AG09309 (cell line): ENCODE results near the gene NRAP.

Source experiments
- DNase-seq: peaks from one replicate; pipeline ENCODE4 v3.0.0-alpha.2; 2010; ENCODE audit warnings: low read depth
- H3K4me3 ChIP-seq: 2 replicates; pipeline ENCODE4 v1.5.1; 2011; ENCODE audit warnings: mild to moderate bottlenecking, low read depth, low read length, moderate library complexity; ENCODE audit not compliant: control insufficient read depth
- TF ChIP-seq, protein P1 (sequence below): IDR thresholded peaks from 2 replicates; pipeline ENCODE4 v1.5.1; 2011; ENCODE audit warnings: mild to moderate bottlenecking, low read depth, low read length, inconsistent platforms; ENCODE audit not compliant: insufficient read depth, control insufficient read depth; ENCODE audit errors: missing control alignments

The NRAP gene

GRCh38 chr10:113644185-113645120, 19.4 kb downstream of the NRAP start:
- no peak for DNase-seq
- H3K4me3 ChIP-seq: no peak overlapping the region
- TF ChIP-seq, protein P1, sequence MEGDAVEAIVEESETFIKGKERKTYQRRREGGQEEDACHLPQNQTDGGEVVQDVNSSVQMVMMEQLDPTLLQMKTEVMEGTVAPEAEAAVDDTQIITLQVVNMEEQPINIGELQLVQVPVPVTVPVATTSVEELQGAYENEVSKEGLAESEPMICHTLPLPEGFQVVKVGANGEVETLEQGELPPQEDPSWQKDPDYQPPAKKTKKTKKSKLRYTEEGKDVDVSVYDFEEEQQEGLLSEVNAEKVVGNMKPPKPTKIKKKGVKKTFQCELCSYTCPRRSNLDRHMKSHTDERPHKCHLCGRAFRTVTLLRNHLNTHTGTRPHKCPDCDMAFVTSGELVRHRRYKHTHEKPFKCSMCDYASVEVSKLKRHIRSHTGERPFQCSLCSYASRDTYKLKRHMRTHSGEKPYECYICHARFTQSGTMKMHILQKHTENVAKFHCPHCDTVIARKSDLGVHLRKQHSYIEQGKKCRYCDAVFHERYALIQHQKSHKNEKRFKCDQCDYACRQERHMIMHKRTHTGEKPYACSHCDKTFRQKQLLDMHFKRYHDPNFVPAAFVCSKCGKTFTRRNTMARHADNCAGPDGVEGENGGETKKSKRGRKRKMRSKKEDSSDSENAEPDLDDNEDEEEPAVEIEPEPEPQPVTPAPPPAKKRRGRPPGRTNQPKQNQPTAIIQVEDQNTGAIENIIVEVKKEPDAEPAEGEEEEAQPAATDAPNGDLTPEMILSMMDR: no peak

DNA sequence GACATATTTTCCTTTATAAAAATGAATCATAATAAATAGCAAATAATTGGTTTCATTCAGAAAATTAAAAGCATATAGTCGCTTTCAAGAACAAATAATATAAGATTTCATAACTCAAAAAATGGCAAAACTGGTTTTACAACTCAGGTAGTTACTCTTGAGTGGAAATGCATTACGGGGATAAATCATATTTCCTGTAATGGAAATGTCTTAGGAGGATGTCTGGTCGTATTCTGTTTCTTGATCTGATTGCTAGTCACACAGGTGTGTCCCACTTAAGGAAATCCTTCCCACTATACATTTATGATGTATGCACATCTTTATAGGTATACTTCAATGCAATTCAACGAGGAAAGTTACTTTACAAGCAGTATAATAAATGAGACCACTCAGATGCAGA, 20.7 kb downstream of the NRAP start:
- TF ChIP-seq, protein P1: no peak
- H3K4me3 ChIP-seq: no peak overlapping the region
- DNase-seq: no peak

DNA sequence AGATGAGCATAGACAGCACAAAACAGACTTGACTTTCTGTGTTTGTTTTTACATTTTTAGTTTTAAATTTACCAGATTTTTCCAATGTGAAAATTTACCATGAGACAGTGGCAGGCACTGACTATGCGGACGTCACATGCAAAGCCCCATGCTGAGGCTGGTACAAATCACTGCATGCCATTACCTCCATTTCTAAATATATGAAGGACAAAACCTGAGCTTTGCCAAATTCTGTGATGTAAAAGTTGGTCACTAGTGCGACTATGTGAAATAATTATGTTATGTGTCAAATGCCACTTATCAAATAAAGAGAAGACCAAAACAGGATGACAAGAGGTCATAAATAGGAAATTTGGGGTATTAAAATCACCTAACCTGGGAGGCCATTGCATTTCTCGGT, 22.1 kb downstream of the NRAP start:
- no peak for DNase-seq
- TF ChIP-seq, protein P1: no peak
- no peak overlapping the region for H3K4me3 ChIP-seq

DNA sequence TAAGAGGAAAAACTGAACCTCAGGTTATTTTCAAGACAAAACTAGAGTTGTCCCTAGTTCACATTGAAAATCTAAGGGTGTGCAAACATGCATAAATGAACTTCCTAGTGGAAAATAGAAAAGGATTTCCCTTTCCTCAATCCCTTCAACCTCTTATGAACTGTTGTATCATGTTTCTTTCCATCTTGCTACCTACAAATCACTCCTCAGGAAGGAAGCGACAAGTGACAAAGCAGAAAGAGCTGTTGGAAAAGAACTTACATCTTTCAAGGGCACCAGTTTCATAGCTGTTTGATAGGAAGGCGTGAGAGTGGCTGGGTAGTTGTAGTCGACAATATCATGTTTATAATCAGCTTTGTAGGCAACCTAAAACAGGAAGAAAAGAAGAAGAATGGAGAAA, 23.9 kb downstream of the NRAP start:
- TF ChIP-seq, protein P1: no peak
- H3K4me3 ChIP-seq: no peak overlapping the region
- no peak for DNase-seq

- TF ChIP-seq, protein P1: no peak
- no peak for DNase-seq
- no peak overlapping the region for H3K4me3 ChIP-seq
These were observed 32.0 kb downstream of the NRAP start for GRCh38 chr10:113631684-113632367.

GRCh38 chr10:113630929-113631533, 32.8 kb downstream of the NRAP start:
- TF ChIP-seq, protein P1: no peak
- DNase-seq: no peak
- H3K4me3 ChIP-seq: no peak overlapping the region
